WTC11 (cell line): ENCODE results near the gene FOXA1. TPM values are rescaled to one million over a fixed set of nuclear protein-coding genes. Genes with fewer than 3 reads are reported as not detected.

Experiments
- ATF1 ChIP-seq: sonication (generic); formaldehyde crosslinking; IDR thresholded peaks from 2 replicates; pipeline ENCODE4 v1.8.1; 2023; ENCODE audit warnings: mild to moderate bottlenecking, moderate library complexity, missing genetic modification reagents
- CREB1 ChIP-seq: sonication (generic); formaldehyde crosslinking; IDR thresholded peaks from 2 replicates; pipeline ENCODE4 v1.8.0; 2023; ENCODE audit warnings: mild to moderate bottlenecking, missing genetic modification reagents
- CREM ChIP-seq: sonication (generic); formaldehyde crosslinking; IDR thresholded peaks from 2 replicates; pipeline ENCODE4 v1.8.1; 2022; ENCODE audit warnings: mild to moderate bottlenecking, missing genetic modification reagents, moderate library complexity
- ETV6 ChIP-seq: sonication (generic); formaldehyde crosslinking; IDR thresholded peaks from 2 replicates; pipeline ENCODE4 v1.8.1; 2022; ENCODE audit warnings: mild to moderate bottlenecking, missing genetic modification reagents
- GTF2I ChIP-seq: fragments of 250-450 bp; sonication (Bioruptor Pico); conservative IDR thresholded peaks from 2 replicates; pipeline ENCODE4 v1.4.0; 2021; ENCODE audit warnings: mild to moderate bottlenecking
- HMGA2 ChIP-seq: fragments of 250-450 bp; sonication (Bioruptor Pico); IDR thresholded peaks from 2 replicates; pipeline ENCODE4 v1.4.0; 2021; ENCODE audit warnings: mild to moderate bottlenecking, moderate library complexity
- KAT7 ChIP-seq: sonication (generic); formaldehyde crosslinking; IDR thresholded peaks from 2 replicates; pipeline ENCODE4 v1.8.1; 2023; ENCODE audit warnings: missing genetic modification reagents, mild to moderate bottlenecking, borderline replicate concordance
- NFYB ChIP-seq: sonication (generic); formaldehyde crosslinking; conservative IDR thresholded peaks from 2 replicates; pipeline ENCODE4 v1.8.0; 2022; ENCODE audit warnings: low read depth, missing genetic modification reagents
- NR1H2 ChIP-seq: sonication (generic); formaldehyde crosslinking; IDR thresholded peaks from 2 replicates; pipeline ENCODE4 v1.9.0; 2021; ENCODE audit warnings: mild to moderate bottlenecking, moderate library complexity, missing genetic modification reagents
- SP1 ChIP-seq: sonication (generic); formaldehyde crosslinking; conservative IDR thresholded peaks from 2 replicates; pipeline ENCODE4 v1.8.1; 2022; ENCODE audit warnings: missing genetic modification reagents
- TEAD1 ChIP-seq: sonication (generic); formaldehyde crosslinking; IDR thresholded peaks from 2 replicates; pipeline ENCODE4 v1.8.0; 2022; ENCODE audit warnings: mild to moderate bottlenecking, missing genetic modification reagents
- TEAD4 ChIP-seq: sonication (generic); formaldehyde crosslinking; IDR thresholded peaks from 2 replicates; pipeline ENCODE4 v1.8.0; 2022; ENCODE audit warnings: mild to moderate bottlenecking, missing genetic modification reagents
- ZNF232 ChIP-seq: sonication (generic); formaldehyde crosslinking; IDR thresholded peaks from 2 replicates; pipeline ENCODE4 v1.8.0; 2022; ENCODE audit warnings: mild to moderate bottlenecking, missing genetic modification reagents
- total RNA-seq: library from RNA; stranded (reverse); gene quantifications from 3 replicates; pipeline ENCODE4 v1.2.3, GENCODE V29; 2021
- TF ChIP-seq, protein P1 (sequence below): sonication (generic); formaldehyde crosslinking; IDR thresholded peaks from 2 replicates; pipeline ENCODE4 v1.8.1; 2022; ENCODE audit warnings: mild to moderate bottlenecking, moderate library complexity, missing genetic modification reagents
- TF ChIP-seq, protein P2 (sequence below): sonication (generic); formaldehyde crosslinking; IDR thresholded peaks from 2 replicates; pipeline ENCODE4 v1.8.0; 2023; ENCODE audit warnings: mild to moderate bottlenecking, missing genetic modification reagents
- TF ChIP-seq, protein P3 (sequence below): sonication (generic); formaldehyde crosslinking; IDR thresholded peaks from 2 replicates; pipeline ENCODE4 v1.8.1; 2023; ENCODE audit warnings: mild to moderate bottlenecking, missing genetic modification reagents, moderate library complexity
- TF ChIP-seq, protein P4 (sequence below): sonication (generic); formaldehyde crosslinking; IDR thresholded peaks from 2 replicates; pipeline ENCODE4 v1.8.0; 2022; ENCODE audit warnings: mild to moderate bottlenecking, missing genetic modification reagents
- TF ChIP-seq, protein P5 (sequence below): sonication (generic); formaldehyde crosslinking; IDR thresholded peaks from 2 replicates; pipeline ENCODE4 v1.8.1; 2022; ENCODE audit warnings: low read depth, missing genetic modification reagents, borderline replicate concordance
- TF ChIP-seq, protein P6 (sequence below): sonication (generic); formaldehyde crosslinking; IDR thresholded peaks from 2 replicates; pipeline ENCODE4 v1.8.0; 2023; ENCODE audit warnings: missing genetic modification reagents, mild to moderate bottlenecking, borderline replicate concordance
- TF ChIP-seq, protein P7 (sequence below): fragments of 250-450 bp; sonication (Bioruptor Pico); conservative IDR thresholded peaks from 2 replicates; pipeline ENCODE4 v1.9.0; 2021; ENCODE audit warnings: mild to moderate bottlenecking

Gene FOXA1
- total RNA-seq, 1 experiment from 2014 or later, result 0.28 TPM

DNA sequence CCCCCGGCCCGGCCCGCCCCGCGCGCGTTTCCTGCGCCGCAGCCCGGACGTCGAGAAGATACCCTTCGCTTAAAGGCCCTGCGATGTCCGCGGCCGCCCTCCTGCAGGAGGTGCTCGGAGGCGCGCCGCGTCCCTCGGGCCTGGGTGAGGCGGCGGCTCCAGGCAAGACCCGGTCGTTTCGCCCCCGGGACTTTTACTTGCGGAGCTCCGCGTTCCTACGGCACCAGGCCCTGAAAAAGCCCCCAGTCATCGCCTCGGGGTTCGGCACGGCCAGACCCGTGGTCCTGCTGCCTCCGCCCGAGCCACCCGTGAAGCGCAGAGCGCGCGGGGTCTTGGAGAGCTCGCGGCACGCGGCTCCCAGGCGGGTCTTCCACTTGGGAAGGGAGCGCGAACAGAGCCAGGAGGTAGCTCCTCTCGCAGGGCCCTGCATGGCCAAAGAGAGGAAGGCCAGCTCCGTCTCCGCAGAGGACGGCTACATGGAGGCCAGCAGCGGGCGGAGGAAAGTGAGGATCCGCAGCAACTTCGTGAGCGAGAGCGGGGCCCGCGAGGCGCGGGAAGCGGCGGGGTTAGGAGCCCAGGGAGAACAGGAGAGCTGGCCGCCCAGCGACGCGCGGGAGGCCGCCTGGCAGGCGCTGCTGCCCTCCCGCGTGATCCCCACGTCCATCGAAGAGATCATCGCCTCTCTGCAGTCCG, 27.3 kb upstream of the FOXA1 start (continued):
- TF ChIP-seq, protein P1, sequence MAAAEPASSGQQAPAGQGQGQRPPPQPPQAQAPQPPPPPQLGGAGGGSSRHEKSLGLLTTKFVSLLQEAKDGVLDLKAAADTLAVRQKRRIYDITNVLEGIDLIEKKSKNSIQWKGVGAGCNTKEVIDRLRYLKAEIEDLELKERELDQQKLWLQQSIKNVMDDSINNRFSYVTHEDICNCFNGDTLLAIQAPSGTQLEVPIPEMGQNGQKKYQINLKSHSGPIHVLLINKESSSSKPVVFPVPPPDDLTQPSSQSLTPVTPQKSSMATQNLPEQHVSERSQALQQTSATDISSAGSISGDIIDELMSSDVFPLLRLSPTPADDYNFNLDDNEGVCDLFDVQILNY, result no peak
- TF ChIP-seq HMGA2 (CRISPR knock-in tag) (no peak), ATF1 (CRISPR knock-in tag) (peak; percentile 25; the same call in 1 of the 2 replicates), TEAD4 (CRISPR knock-in tag) (0 out of 2 replicates have a peak, but pooled peaks have one; percentile 7), ETV6 (CRISPR knock-in tag) (peak; percentile 70), ZNF232 (CRISPR knock-in tag) (0 out of 2 replicates have a peak, but pooled peaks have one; percentile 19), NR1H2 (CRISPR knock-in tag) (no peak), GTF2I (CRISPR knock-in tag) (0 out of 2 replicates have a peak, but pooled peaks have one; percentile 25), SP1 (CRISPR knock-in tag) (no peak), NFYB (CRISPR knock-in tag) (no peak), TEAD1 (CRISPR knock-in tag) (no peak), CREB1 (peak; percentile 55; the same call in 1 of the 2 replicates), CREM (CRISPR knock-in tag) (no peak), KAT7 (CRISPR knock-in tag) (no peak)
- TF ChIP-seq, protein P2, sequence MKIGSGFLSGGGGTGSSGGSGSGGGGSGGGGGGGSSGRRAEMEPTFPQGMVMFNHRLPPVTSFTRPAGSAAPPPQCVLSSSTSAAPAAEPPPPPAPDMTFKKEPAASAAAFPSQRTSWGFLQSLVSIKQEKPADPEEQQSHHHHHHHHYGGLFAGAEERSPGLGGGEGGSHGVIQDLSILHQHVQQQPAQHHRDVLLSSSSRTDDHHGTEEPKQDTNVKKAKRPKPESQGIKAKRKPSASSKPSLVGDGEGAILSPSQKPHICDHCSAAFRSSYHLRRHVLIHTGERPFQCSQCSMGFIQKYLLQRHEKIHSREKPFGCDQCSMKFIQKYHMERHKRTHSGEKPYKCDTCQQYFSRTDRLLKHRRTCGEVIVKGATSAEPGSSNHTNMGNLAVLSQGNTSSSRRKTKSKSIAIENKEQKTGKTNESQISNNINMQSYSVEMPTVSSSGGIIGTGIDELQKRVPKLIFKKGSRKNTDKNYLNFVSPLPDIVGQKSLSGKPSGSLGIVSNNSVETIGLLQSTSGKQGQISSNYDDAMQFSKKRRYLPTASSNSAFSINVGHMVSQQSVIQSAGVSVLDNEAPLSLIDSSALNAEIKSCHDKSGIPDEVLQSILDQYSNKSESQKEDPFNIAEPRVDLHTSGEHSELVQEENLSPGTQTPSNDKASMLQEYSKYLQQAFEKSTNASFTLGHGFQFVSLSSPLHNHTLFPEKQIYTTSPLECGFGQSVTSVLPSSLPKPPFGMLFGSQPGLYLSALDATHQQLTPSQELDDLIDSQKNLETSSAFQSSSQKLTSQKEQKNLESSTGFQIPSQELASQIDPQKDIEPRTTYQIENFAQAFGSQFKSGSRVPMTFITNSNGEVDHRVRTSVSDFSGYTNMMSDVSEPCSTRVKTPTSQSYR (CRISPR knock-in tag), result peak; percentile 71
- TF ChIP-seq, protein P3, sequence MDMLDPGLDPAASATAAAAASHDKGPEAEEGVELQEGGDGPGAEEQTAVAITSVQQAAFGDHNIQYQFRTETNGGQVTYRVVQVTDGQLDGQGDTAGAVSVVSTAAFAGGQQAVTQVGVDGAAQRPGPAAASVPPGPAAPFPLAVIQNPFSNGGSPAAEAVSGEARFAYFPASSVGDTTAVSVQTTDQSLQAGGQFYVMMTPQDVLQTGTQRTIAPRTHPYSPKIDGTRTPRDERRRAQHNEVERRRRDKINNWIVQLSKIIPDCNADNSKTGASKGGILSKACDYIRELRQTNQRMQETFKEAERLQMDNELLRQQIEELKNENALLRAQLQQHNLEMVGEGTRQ, result no peak
- TF ChIP-seq, protein P4, sequence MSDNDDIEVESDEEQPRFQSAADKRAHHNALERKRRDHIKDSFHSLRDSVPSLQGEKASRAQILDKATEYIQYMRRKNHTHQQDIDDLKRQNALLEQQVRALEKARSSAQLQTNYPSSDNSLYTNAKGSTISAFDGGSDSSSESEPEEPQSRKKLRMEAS (CRISPR knock-in tag), result peak; percentile 77
- TF ChIP-seq, protein P5, sequence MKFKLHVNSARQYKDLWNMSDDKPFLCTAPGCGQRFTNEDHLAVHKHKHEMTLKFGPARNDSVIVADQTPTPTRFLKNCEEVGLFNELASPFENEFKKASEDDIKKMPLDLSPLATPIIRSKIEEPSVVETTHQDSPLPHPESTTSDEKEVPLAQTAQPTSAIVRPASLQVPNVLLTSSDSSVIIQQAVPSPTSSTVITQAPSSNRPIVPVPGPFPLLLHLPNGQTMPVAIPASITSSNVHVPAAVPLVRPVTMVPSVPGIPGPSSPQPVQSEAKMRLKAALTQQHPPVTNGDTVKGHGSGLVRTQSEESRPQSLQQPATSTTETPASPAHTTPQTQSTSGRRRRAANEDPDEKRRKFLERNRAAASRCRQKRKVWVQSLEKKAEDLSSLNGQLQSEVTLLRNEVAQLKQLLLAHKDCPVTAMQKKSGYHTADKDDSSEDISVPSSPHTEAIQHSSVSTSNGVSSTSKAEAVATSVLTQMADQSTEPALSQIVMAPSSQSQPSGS (CRISPR knock-in tag), result no peak
- TF ChIP-seq, protein P6, sequence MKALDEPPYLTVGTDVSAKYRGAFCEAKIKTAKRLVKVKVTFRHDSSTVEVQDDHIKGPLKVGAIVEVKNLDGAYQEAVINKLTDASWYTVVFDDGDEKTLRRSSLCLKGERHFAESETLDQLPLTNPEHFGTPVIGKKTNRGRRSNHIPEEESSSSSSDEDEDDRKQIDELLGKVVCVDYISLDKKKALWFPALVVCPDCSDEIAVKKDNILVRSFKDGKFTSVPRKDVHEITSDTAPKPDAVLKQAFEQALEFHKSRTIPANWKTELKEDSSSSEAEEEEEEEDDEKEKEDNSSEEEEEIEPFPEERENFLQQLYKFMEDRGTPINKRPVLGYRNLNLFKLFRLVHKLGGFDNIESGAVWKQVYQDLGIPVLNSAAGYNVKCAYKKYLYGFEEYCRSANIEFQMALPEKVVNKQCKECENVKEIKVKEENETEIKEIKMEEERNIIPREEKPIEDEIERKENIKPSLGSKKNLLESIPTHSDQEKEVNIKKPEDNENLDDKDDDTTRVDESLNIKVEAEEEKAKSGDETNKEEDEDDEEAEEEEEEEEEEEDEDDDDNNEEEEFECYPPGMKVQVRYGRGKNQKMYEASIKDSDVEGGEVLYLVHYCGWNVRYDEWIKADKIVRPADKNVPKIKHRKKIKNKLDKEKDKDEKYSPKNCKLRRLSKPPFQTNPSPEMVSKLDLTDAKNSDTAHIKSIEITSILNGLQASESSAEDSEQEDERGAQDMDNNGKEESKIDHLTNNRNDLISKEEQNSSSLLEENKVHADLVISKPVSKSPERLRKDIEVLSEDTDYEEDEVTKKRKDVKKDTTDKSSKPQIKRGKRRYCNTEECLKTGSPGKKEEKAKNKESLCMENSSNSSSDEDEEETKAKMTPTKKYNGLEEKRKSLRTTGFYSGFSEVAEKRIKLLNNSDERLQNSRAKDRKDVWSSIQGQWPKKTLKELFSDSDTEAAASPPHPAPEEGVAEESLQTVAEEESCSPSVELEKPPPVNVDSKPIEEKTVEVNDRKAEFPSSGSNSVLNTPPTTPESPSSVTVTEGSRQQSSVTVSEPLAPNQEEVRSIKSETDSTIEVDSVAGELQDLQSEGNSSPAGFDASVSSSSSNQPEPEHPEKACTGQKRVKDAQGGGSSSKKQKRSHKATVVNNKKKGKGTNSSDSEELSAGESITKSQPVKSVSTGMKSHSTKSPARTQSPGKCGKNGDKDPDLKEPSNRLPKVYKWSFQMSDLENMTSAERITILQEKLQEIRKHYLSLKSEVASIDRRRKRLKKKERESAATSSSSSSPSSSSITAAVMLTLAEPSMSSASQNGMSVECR (CRISPR knock-in tag), result 0 out of 2 replicates have a peak, but pooled peaks have one; percentile 61
- TF ChIP-seq, protein P7, sequence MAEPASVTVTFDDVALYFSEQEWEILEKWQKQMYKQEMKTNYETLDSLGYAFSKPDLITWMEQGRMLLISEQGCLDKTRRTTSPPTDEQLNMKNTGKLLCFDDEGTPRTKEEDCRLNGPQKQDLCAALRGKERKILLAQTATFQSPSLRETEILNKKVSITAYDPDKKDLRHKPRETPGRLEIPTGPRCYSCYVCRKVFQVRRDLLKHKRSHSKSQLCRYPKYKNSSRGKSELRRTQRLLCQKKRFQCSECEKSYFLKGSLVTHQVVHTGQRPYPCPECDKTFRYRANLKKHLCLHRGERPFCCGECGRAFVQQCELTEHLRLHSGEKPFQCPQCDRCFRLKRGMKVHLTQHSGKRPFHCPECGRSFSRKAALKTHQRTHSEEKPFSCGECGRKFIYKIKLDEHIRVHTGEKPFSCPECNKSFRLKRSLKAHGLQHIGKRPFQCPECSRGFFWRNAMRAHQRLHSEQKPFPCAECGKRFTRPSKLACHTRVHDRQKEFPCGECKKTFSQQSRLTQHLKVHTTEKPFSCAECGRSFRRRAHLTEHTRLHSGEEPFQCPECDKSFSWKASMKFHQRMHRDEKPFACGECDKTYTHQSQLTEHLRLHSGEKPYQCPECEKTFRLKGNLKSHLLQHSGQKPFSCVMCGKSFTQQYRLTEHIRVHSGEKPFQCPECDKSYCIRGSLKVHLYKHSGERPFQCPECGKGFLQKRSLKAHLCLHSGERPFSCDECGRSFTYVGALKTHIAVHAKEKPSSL (CRISPR knock-in tag), result no peak
